CD4-positive, alpha-beta T cell treated with Interleukin-6 for 4 hours (primary cell): ENCODE results near the gene SH3BP1.
"Not testable (repeated sequence)": the region's sequence is repeated elsewhere in the genome, so short reads cannot be mapped to it uniquely, and the experiment has no call there.

Source experiments
- DNase-seq: peaks from one replicate; pipeline ENCODE4 v3.0.0-alpha.2; 2020; ENCODE audit warnings: mixed read lengths

The SH3BP1 gene

GRCh38 chr22:37639070-37639760, at the start of gene SH3BP1:
TSS of gene SH3BP1 (plus strand) at chr22:37639669. CDS start at chr22:37639788, 119 bp downstream.
- peak; percentile 72 for DNase-seq

- DNase-seq: not testable (repeated sequence)
Observed at GRCh38 chr22:37591081-37591480, 48.4 kb upstream of the SH3BP1 start.

GRCh38 chr22:37591823-37592404, 47.6 kb upstream of the SH3BP1 start:
- DNase-seq: no peak

GRCh38 chr22:37594237-37594636, 45.2 kb upstream of the SH3BP1 start:
- no peak for DNase-seq

GRCh38 chr22:37599153-37599552, 40.3 kb upstream of the SH3BP1 start:
- DNase-seq: no peak

GRCh38 chr22:37601203-37601539, 38.3 kb upstream of the SH3BP1 start:
- no peak for DNase-seq

GRCh38 chr22:37601540-37602442, 37.7 kb upstream of the SH3BP1 start:
- DNase-seq: no peak

GRCh38 chr22:37602546-37603277, 36.8 kb upstream of the SH3BP1 start:
- not testable (repeated sequence) for DNase-seq

GRCh38 chr22:37604074-37604473, 35.4 kb upstream of the SH3BP1 start:
- no peak for DNase-seq

- DNase-seq: peak; percentile 77
Observed at GRCh38 chr22:37604875-37605274, 34.6 kb upstream of the SH3BP1 start.

- peak; percentile 95 for DNase-seq
Observed at GRCh38 chr22:37607010-37607934, 32.2 kb upstream of the SH3BP1 start.

GRCh38 chr22:37607935-37608476, 31.5 kb upstream of the SH3BP1 start:
- DNase-seq: no peak

GRCh38 chr22:37608477-37609239, 30.8 kb upstream of the SH3BP1 start, which contains the start of gene GGA1:
TSS of gene GGA1 (plus strand) at chr22:37608834. CDS start at chr22:37608861, 27 bp downstream.
- peak; percentile 95 for DNase-seq

- peak; percentile 51 for DNase-seq
Observed at GRCh38 chr22:37609240-37610152, 30.0 kb upstream of the SH3BP1 start.

GRCh38 chr22:37610153-37610475, 29.4 kb upstream of the SH3BP1 start:
- not testable (repeated sequence) for DNase-seq

- DNase-seq: no peak
Observed at GRCh38 chr22:37610480-37611129, 28.9 kb upstream of the SH3BP1 start.

GRCh38 chr22:37611207-37611606, 28.3 kb upstream of the SH3BP1 start:
- DNase-seq: no peak

- DNase-seq: no peak
Observed at GRCh38 chr22:37616201-37617083, 23.0 kb upstream of the SH3BP1 start.
